HepG2 (cell line): ENCODE results near the gene RNF182. TPM values are rescaled to one million over a fixed set of nuclear protein-coding genes. Genes with fewer than 3 reads are reported as not detected.

Experiments
- ATAC-seq: fragments of 200-7000 bp; cut with Tn5 transposase; 3 replicates; pipeline ENCODE4 v1.9.1; 2020; ENCODE audit warnings: mild to moderate bottlenecking, moderate library complexity
- BruUV-seq: library from RNA; stranded (reverse); fragments of 400-500 nt; replicated peaks from 2 replicates; lab custom pipeline; 2021; lab: Mats Ljungman, UMichigan
- CTCF ChIA-PET: fragments of 300-600 bp; formaldehyde crosslinking; extraction: SDS; loops from one replicate; lab custom pipeline; 2021; ENCODE audit warnings: low total read pairs, inconsistent platforms, low intra/inter-chr PET ratio; lab: Yijun Ruan, JAX
- POLR2A ChIA-PET: fragments of 350-600 bp; sonication (Branson Sonifier 250); formaldehyde crosslinking; loops from one replicate; lab custom pipeline; 2020; ENCODE audit warnings: antibody characterized with exemption, inconsistent platforms; lab: Yijun Ruan, JAX
- DNase-seq: peaks from one replicate; pipeline ENCODE4 v3.0.0-alpha.2; 2015; ENCODE audit warnings: low spot score
- FAIRE-seq: peaks from 3 replicates; lab custom pipeline; 2011; peaks lifted over from hg19 to GRCh38; lab: Jason Lieb, UNC
- H2AFZ ChIP-seq: one replicate; pipeline ENCODE4 v1.6.1; 2011; ENCODE audit warnings: low read length, inconsistent platforms
- H3K27ac ChIP-seq: fragments of 300-600 bp; 3 replicates; pipeline ENCODE4 v1.8.0; 2011; ENCODE audit warnings: mixed run types, mild to moderate bottlenecking, mixed read lengths, low read length, inconsistent platforms; ENCODE audit not compliant: insufficient read depth; ENCODE audit errors: extremely low read length
- H3K27me3 ChIP-seq, 2 experiments: fragments of 200-600 bp in 1 of 2; 2 replicates in 1 of 2; 3 replicates in 1 of 2; pipeline versions ENCODE4 v1.6.0 to v1.8.0; 2011; ENCODE audit warnings: low read length in 2 of 2, mild to moderate bottlenecking in 2 of 2, moderate library complexity in 2 of 2, inconsistent platforms in 1 of 2; ENCODE audit not compliant: insufficient read depth in 2 of 2, control insufficient read depth in 1 of 2
- H3K36me3 ChIP-seq, 2 experiments: fragments of 200-600 bp in 1 of 2; replicated peaks in 1 of 2; 2 replicates in 1 of 2; 3 replicates in 1 of 2; pipeline versions ENCODE4 v1.5.1 to v1.8.0; 2011; ENCODE audit warnings: low read length in 2 of 2, inconsistent platforms in 1 of 2; ENCODE audit not compliant: insufficient read depth in 2 of 2, control insufficient read depth in 1 of 2
- H3K4me1 ChIP-seq: 2 replicates; pipeline ENCODE4 v1.5.1; 2012; ENCODE audit warnings: low read length, inconsistent platforms; ENCODE audit not compliant: insufficient read depth
- H3K4me2 ChIP-seq: 2 replicates; pipeline ENCODE4 v1.6.0; 2011; ENCODE audit warnings: low read depth, low read length, inconsistent platforms
- H3K4me3 ChIP-seq, 3 experiments: fragments of 200-600 bp in 1 of 3; sonication (generic), shearing (Covaris generic) in 1 of 3; replicated peaks in 1 of 3; 2 replicates each; pipeline ENCODE4 v1.5.1; 2011 to 2016; ENCODE audit warnings: low read length in 3 of 3, inconsistent platforms in 2 of 3, low read depth in 2 of 3, mild to moderate bottlenecking in 2 of 3, control low read depth in 1 of 3, mixed read lengths in 1 of 3; ENCODE audit not compliant: insufficient read depth in 1 of 3
- H3K79me2 ChIP-seq: one replicate; pipeline ENCODE4 v1.6.1; 2011; ENCODE audit warnings: low read length, inconsistent platforms; ENCODE audit not compliant: insufficient read depth
- H3K9ac ChIP-seq: 2 replicates; pipeline ENCODE4 v1.6.0; 2011; ENCODE audit warnings: mild to moderate bottlenecking, low read depth, low read length, inconsistent platforms; ENCODE audit not compliant: insufficient read depth
- H3K9me3 ChIP-seq: 2 replicates; pipeline ENCODE4 v1.5.1; 2012; ENCODE audit warnings: mild to moderate bottlenecking, low read length
- H4K20me1 ChIP-seq: 2 replicates; pipeline ENCODE4 v1.6.0; 2011; ENCODE audit warnings: inconsistent platforms, mild to moderate bottlenecking, low read length, moderate library complexity; ENCODE audit not compliant: insufficient read depth
- ARNTL ChIP-seq: sonication (generic); formaldehyde crosslinking; IDR thresholded peaks from 2 replicates; pipeline ENCODE4 v1.4.0; 2020; ENCODE audit warnings: mild to moderate bottlenecking, missing genetic modification reagents
- HOXD1 ChIP-seq: sonication (generic); formaldehyde crosslinking; IDR thresholded peaks from 2 replicates; pipeline ENCODE4 v1.5.0; 2020; ENCODE audit warnings: missing genetic modification reagents
- RELA ChIP-seq: sonication (generic); formaldehyde crosslinking; IDR thresholded peaks from 2 replicates; pipeline ENCODE4 v1.4.0; 2020; ENCODE audit warnings: missing genetic modification reagents
- RFXANK ChIP-seq: IDR thresholded peaks from 2 replicates; pipeline ENCODE4 v1.6.1; 2016
- RORA ChIP-seq: sonication (generic); formaldehyde crosslinking; IDR thresholded peaks from 2 replicates; pipeline ENCODE4 v1.5.0; 2020; ENCODE audit warnings: mild to moderate bottlenecking, missing genetic modification reagents, moderate library complexity
- SIX4 ChIP-seq: sonication (generic); formaldehyde crosslinking; IDR thresholded peaks from 2 replicates; pipeline ENCODE4 v1.4.0; 2020; ENCODE audit warnings: missing genetic modification reagents
- SOX13 ChIP-seq, 3 experiments: fragments of 450-650 bp in 1 of 3; sonication (generic) in 1 of 3; formaldehyde crosslinking in 1 of 3; IDR thresholded peaks in 2 of 3; conservative IDR thresholded peaks in 1 of 3; 2 replicates each; pipeline versions ENCODE4 v1.5.0 to v1.6.1; 2016 to 2020; ENCODE audit warnings: antibody characterized with exemption in 1 of 3, mild to moderate bottlenecking in 1 of 3, missing compliant biosample characterization in 1 of 3, missing genetic modification reagents in 1 of 3, moderate library complexity in 1 of 3
- SRSF9 ChIP-seq: fragments of 200-400 bp; formaldehyde crosslinking; IDR thresholded peaks from 2 replicates; pipeline ENCODE4 v1.6.1; 2018; ENCODE audit warnings: borderline replicate concordance, mild to moderate bottlenecking, low read depth, low read length; ENCODE audit not compliant: insufficient read depth, poor library complexity, severe bottlenecking
- TSC22D2 ChIP-seq: sonication (generic); formaldehyde crosslinking; IDR thresholded peaks from 2 replicates; pipeline ENCODE4 v1.5.1; 2020; ENCODE audit warnings: missing genetic modification reagents, mild to moderate bottlenecking, borderline replicate concordance
- ZBTB8A ChIP-seq: sonication (generic); formaldehyde crosslinking; IDR thresholded peaks from 2 replicates; pipeline ENCODE4 v1.4.0; 2020; ENCODE audit warnings: mild to moderate bottlenecking, low read depth, missing genetic modification reagents, borderline replicate concordance
- ZNF619 ChIP-seq: sonication (generic); formaldehyde crosslinking; IDR thresholded peaks from 2 replicates; pipeline ENCODE4 v1.4.0; 2020; ENCODE audit warnings: mild to moderate bottlenecking, missing genetic modification reagents
- ZNF678 ChIP-seq: sonication (generic); formaldehyde crosslinking; IDR thresholded peaks from 2 replicates; pipeline ENCODE4 v1.4.0; 2020; ENCODE audit warnings: mild to moderate bottlenecking, missing genetic modification reagents
- WGBS: methylation state at CpG from one replicate; pipeline ENCODE4 v1.1.6; 2017; ENCODE audit warnings: low lambda C conversion rate; 5-methylcytosine and 5-hydroxymethylcytosine counted together
- in situ Hi-C: cut with HindIII; loops from 2 replicates; pipeline ENCODE4 v1.10.0; 2017; ENCODE audit warnings: low pct_unique_long_range_greater_than_20kb; ENCODE audit not compliant: extremely low pct_ligation_motif_present
- intact Hi-C: fragments of 100-400 bp; cut with micrococcal nuclease; formaldehyde crosslinking; loops from one replicate; pipeline ENCODE4 v1.10.0; 2022; ENCODE audit not compliant: unreplicated experiment
- polyA plus RNA-seq, 8 experiments: library from polyadenylated mRNA; depleted of rRNA in 3 of 8; stranded (reverse) in 7 of 8; unstranded in 1 of 8; fragments of >200 nt; fragmentation: Illumina TruSeq in 4 of 8; extraction: Trizol in 4 of 8; gene quantifications; 2 replicates each; pipeline versions ENCODE4 v1.2.1 to v1.2.3, GENCODE V29; 2011 to 2016; ENCODE audit warnings: low read depth in 4 of 8, missing spikeins in 1 of 8, mixed read lengths in 1 of 8; ENCODE audit not compliant: insufficient read depth in 1 of 8
- total RNA-seq, 5 experiments: library from RNA; depleted of rRNA; stranded (reverse); fragments of >200 nt; fragmentation: Illumina TruSeq; extraction: Trizol; gene quantifications; 2 replicates each; pipeline ENCODE4 v1.2.3, GENCODE V29; 2016; ENCODE audit warnings: low read depth in 1 of 5
- TF ChIP-seq, protein P1 (sequence below): sonication (generic); formaldehyde crosslinking; IDR thresholded peaks from 2 replicates; pipeline ENCODE4 v1.5.1; 2020; ENCODE audit warnings: missing genetic modification reagents, mild to moderate bottlenecking, borderline replicate concordance

The RNF182 gene
- total and polyA plus RNA-seq, 2 of the 13 experiments (the other 11 are each of a cell fraction or from before 2014, with no cell fraction given) = not detected

DNA sequence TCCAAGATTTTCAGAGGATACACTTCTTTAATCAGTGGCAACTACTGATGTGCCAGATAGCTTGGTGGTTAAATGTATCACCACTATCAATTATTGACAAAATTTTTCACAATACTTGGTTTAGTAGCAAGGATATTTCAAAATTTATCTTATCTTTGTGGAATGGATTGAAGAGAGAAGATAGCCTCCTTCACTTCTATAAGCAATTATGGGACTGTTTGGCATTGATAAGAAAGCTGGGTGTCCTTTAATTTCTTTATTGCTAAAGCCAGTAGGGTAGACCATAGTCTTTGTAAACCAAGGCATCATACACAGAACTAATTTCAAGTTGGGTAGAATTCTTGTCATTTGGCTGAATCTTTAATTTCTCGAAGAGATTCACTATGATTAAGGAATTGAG, 4.9 kb upstream of the RNF182 start:
- H3K27me3 ChIP-seq = peaks cover 5 to 21% of the 10 kb centered on the region in 2 experiments; a peak in 4 of 5 replicates
- ChIA-PET CTCF (no interaction called here), POLR2A (no interaction called here)
- ATAC-seq (no peak), DNase-seq (no peak), FAIRE-seq (no peak)
- no peak overlapping the region for H2AFZ ChIP-seq
- peaks cover 8% of the 10 kb centered on the region for H3K4me1 ChIP-seq
- H3K4me3 ChIP-seq = no peak overlapping the region
- no peaks in the 10 kb centered on the region for H4K20me1 ChIP-seq
- H3K79me2 ChIP-seq = no peaks in the 10 kb centered on the region
- in situ Hi-C loops = no loop called here
- H3K27ac ChIP-seq = no peak overlapping the region
- H3K9me3 ChIP-seq = no peaks in the 10 kb centered on the region
- no peaks in the 10 kb centered on the region for H3K36me3 ChIP-seq
- WGBS = 0% methylated on average over 1 of the region's 1 CpG
- intact Hi-C loops = no loop called here
- BruUV-seq = no TSS peak
- no peak overlapping the region for H3K4me2 ChIP-seq
- TF ChIP-seq ZBTB8A (no peak), RFXANK (CRISPR knock-in tag) (no peak), SIX4 (CRISPR knock-in tag) (no peak), RORA (no peak), SRSF9 (no peak), ZNF619 (CRISPR knock-in tag) (no peak), ZNF678 (no peak), SOX13 (IDR thresholded peaks at IDR 0.05) (no peak), SOX13 (CRISPR knock-in tag; conservative IDR thresholded peaks at IDR 0.05 in 1 of 2, IDR thresholded peaks at IDR 0.05 in 1 of 2) (no peak), HOXD1 (CRISPR knock-in tag) (no peak), ARNTL (CRISPR knock-in tag) (no peak), TSC22D2 (CRISPR knock-in tag) (no peak), RELA (CRISPR knock-in tag) (no peak)
- TF ChIP-seq, protein P1, sequence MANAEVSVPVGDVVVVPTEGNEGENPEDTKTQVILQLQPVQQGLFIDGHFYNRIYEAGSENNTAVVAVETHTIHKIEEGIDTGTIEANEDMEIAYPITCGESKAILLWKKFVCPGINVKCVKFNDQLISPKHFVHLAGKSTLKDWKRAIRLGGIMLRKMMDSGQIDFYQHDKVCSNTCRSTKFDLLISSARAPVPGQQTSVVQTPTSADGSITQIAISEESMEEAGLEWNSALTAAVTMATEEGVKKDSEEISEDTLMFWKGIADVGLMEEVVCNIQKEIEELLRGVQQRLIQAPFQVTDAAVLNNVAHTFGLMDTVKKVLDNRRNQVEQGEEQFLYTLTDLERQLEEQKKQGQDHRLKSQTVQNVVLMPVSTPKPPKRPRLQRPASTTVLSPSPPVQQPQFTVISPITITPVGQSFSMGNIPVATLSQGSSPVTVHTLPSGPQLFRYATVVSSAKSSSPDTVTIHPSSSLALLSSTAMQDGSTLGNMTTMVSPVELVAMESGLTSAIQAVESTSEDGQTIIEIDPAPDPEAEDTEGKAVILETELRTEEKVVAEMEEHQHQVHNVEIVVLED (CRISPR knock-in tag) = no peak
- no peak overlapping the region for H3K9ac ChIP-seq
